Measurements from ENCODE around the gene BCKDHA. TPM values are rescaled to one million over a fixed set of nuclear protein-coding genes. Genes with fewer than 3 reads are reported as not detected.
"Not testable (repeated sequence)": the region's sequence is repeated elsewhere in the genome, so short reads cannot be mapped to it uniquely, and the experiment has no call there.

Gene BCKDHA
- total RNA-seq, 4 donors from 2014 or later: 64.3 to 116 (median 70.1) TPM

DNA sequence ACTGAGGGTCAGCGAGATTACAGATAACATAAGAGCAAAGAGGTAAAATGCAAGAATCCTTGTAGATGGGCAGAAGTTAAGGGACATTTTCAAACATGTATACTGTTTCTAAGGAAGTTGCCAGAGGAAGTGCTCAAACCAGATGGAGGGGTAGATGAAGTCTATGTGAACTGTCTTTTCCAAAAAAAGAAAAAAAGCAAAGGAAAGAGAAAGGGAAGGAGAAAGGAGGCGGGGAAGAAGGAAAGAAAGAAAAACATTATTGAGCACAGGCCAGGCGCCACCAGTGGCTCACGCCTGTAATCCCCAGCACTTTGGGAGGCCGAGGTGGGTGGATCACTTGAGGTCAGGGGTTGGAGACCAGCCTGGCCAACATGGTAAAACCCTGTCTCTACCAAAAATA, 36.8 kb downstream of the BCKDHA start:
- WGBS, 2 donors: 70 to 87% methylated on average over 5 of the region's 5 CpGs
- H3K4me3 ChIP-seq (ENCODE audit: low read depth, poor library complexity, severe bottlenecking): no peak overlapping the region
- DNase-seq (ENCODE audit: low spot score in 2 of 2): no peak
- TF ChIP-seq, protein P1, sequence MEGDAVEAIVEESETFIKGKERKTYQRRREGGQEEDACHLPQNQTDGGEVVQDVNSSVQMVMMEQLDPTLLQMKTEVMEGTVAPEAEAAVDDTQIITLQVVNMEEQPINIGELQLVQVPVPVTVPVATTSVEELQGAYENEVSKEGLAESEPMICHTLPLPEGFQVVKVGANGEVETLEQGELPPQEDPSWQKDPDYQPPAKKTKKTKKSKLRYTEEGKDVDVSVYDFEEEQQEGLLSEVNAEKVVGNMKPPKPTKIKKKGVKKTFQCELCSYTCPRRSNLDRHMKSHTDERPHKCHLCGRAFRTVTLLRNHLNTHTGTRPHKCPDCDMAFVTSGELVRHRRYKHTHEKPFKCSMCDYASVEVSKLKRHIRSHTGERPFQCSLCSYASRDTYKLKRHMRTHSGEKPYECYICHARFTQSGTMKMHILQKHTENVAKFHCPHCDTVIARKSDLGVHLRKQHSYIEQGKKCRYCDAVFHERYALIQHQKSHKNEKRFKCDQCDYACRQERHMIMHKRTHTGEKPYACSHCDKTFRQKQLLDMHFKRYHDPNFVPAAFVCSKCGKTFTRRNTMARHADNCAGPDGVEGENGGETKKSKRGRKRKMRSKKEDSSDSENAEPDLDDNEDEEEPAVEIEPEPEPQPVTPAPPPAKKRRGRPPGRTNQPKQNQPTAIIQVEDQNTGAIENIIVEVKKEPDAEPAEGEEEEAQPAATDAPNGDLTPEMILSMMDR (IDR thresholded peaks at IDR 0.05): no peak
- no peak for TF ChIP-seq POLR2A (IDR thresholded peaks at IDR 0.05)
- intact Hi-C loops (cut with DNase I; ENCODE audit: low total_unique reads): no loop called here

DNA sequence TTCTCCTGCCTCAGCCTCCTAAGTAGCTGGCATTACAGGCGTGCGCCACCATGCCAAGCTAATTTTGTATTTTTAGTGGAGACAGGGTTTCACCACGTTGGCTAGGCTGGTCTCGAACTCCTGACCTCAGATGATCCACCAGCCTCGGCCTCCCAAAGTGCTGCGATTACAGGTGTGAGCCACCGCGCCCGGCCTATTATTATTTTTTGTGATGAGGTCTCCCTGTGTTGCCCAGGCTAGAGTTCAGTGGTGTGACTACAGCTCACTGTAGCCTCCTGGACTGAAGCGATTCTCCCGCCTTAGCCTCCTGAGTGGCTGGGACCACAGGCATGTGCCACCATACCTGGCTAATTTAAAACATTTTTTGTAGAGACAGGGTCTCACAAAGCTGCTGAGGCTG, 37.8 kb downstream of the BCKDHA start:
- H3K4me3 ChIP-seq (ENCODE audit: low read depth, poor library complexity, severe bottlenecking); intact Hi-C loops (cut with DNase I; ENCODE audit: low total_unique reads); DNase-seq (ENCODE audit: low spot score in 2 of 2): not testable (repeated sequence)
- WGBS, 2 donors: 95 to 98% methylated on average over 11 of the region's 11 CpGs

- 93 to 94% methylated on average over 19 of the region's 19 CpGs for WGBS, 2 donors
- no peak overlapping the region for H3K4me3 ChIP-seq (ENCODE audit: low read depth, poor library complexity, severe bottlenecking)
- TF ChIP-seq, protein P1 (IDR thresholded peaks at IDR 0.05): no peak
- TF ChIP-seq POLR2A (IDR thresholded peaks at IDR 0.05): no peak
- intact Hi-C loops (cut with DNase I; ENCODE audit: low total_unique reads): no loop called here
- no peak for DNase-seq (ENCODE audit: low spot score in 2 of 2)
Measured at GRCh38 chr19:41435936-41436673, 38.5 kb downstream of the BCKDHA start.

- intact Hi-C loops (cut with DNase I; ENCODE audit: low total_unique reads): no loop called here
- no peak for DNase-seq (ENCODE audit: low spot score in 2 of 2)
- TF ChIP-seq, protein P1 (IDR thresholded peaks at IDR 0.05): no peak
- no peak for TF ChIP-seq POLR2A (IDR thresholded peaks at IDR 0.05)
- H3K4me3 ChIP-seq (ENCODE audit: low read depth, poor library complexity, severe bottlenecking): no peak overlapping the region
Measured at GRCh38 chr19:41436674-41436951, 39.0 kb downstream of the BCKDHA start.

DNA sequence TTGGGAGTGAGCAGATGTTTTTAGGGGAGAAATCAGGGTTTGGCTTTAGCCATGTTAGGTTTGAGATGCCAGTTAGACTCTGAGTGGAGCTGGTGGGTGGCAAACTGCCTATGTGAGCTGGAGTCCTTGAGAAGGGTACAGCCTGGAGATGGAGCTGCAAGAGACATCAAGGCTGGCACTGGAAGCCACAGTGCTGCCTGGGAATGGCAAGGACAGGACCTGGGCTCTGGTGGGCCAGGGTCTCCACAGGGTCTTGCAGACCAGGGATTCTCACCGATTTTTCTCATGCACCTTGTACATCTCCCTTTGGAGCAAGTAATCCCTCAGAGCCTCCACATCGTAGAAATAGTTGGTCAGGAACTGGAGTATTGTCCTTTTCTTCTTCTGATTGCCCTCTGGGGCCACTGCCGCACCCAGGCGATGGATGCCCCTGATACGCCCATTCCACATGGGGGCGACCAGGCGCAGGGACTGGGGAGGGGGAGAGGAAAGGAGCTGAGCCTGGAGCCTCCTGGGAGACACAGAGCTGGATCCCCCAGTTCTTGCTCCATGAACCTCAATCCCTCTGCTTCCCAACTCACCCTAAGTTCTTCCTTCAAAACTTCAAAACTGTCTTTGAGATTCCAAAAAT, 40.4 kb downstream of the BCKDHA start:
- peak in 1 of 2 donors; percentile 72 for DNase-seq (ENCODE audit: low spot score in 2 of 2)
- 91 to 96% methylated on average over 7 of the region's 7 CpGs for WGBS, 2 donors
- intact Hi-C loops (cut with DNase I; ENCODE audit: low total_unique reads): no loop called here
- no peak overlapping the region for H3K4me3 ChIP-seq (ENCODE audit: low read depth, poor library complexity, severe bottlenecking)
- TF ChIP-seq, protein P1 (IDR thresholded peaks at IDR 0.05): no peak
- no peak for TF ChIP-seq POLR2A (IDR thresholded peaks at IDR 0.05)

DNA sequence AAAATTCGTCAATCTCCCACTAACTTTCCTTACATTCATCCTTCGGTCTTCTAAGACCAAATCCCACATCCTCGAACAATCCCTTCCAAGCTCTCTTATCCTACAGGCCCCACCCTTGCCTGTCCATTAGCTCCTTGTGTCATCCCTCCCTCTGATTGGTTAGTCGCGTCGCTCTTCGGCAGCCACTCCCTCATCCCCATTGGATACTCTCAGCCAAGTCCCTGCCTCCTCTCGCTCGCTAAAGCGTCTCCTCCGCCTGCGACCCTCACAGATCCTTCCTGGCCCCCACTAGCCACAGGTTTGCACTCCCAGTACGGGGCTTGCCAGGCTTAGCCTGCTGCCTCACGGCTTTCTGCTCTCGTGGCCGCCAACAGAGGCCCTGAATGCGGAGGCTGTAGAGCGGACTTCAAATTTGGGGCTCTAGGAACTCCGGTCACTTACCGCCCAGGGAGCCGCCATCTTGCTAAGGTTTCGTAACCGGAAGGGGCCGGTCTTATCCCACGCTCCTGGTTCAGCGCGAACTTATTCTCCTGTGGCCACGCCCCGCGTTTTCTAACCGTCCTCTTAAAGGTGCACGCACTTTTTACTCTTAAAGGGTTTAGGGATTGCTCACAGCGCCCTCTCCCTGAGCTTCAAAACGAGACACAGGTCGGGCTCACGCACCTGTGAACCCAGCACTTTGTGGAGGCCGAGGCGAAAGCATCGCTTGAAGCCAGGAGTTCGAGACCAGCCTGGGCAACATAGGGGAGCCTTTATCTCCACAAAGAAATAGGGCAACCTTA, 42.0 kb downstream of the BCKDHA start, which contains the start of gene DMAC2:
Gene DMAC2, minus strand, starts transcription at position 472 of the 782 bp plus-strand sequence. Its CDS starts 13 bp downstream, at position 459.
- H3K4me3 ChIP-seq (ENCODE audit: low read depth, poor library complexity, severe bottlenecking): peak within 1 kb of the TSS; percentile 86
- intact Hi-C loops (cut with DNase I; ENCODE audit: low total_unique reads): no loop called here
- TF ChIP-seq, protein P1 (IDR thresholded peaks at IDR 0.05): no peak
- TF ChIP-seq POLR2A (IDR thresholded peaks at IDR 0.05): no peak
- 0% methylated on average over 40 of the region's 40 CpGs for WGBS, 2 donors
- peak; percentile 98 to 99 for DNase-seq (ENCODE audit: low spot score in 2 of 2)

Data from lower leg skin (tissue), 4 donors.